Measurements from ENCODE around the gene SPRR1A. TPM values are rescaled to one million over a fixed set of nuclear protein-coding genes. Genes with fewer than 3 reads are reported as not detected.

Gene SPRR1A
- not detected for total RNA-seq

- Mint-ChIP-seq H3K4me1 (ENCODE audit: low read depth in 2 of 2) (no peaks in the 10 kb centered on the region), H3K36me3 (no peaks in the 10 kb centered on the region), H3K27me3 (peaks cover 36 to 46% of the 10 kb centered on the region in 2 donors), H3K4me3 (no peak within 1 kb of the TSS), H3K9me3 (peaks cover 4% of the 10 kb centered on the region), H3K27ac (no peak within 1 kb of the TSS)
- ATAC-seq (no peak), DNase-seq (ENCODE audit: low spot score) (no peak)
Measured at GRCh38 chr1:152983743-152984142, at the start of gene SPRR1A. Gene SPRR1A (plus strand): TSS chr1:152984081. CDS start chr1:152985231, 1,150 bp downstream.

- Mint-ChIP-seq H3K4me3 (no peak overlapping the region), H3K27me3 (peaks cover 11 to 18% of the 10 kb centered on the region in 2 donors), H3K4me1 (ENCODE audit: low read depth in 2 of 2) (no peaks in the 10 kb centered on the region), H3K27ac (no peak overlapping the region), H3K9me3 (peaks cover 8% of the 10 kb centered on the region), H3K36me3 (no peaks in the 10 kb centered on the region)
- DNase-seq (ENCODE audit: low spot score) (no peak), ATAC-seq (no peak)
Measured at GRCh38 chr1:152940614-152941013, 43.3 kb upstream of the SPRR1A start.

GRCh38 chr1:152941037-152941711, 42.7 kb upstream of the SPRR1A start:
- Mint-ChIP-seq H3K27ac (no peak overlapping the region), H3K36me3 (no peaks in the 10 kb centered on the region), H3K9me3 (peaks cover 8% of the 10 kb centered on the region), H3K4me3 (no peak overlapping the region), H3K27me3 (peaks cover 11 to 21% of the 10 kb centered on the region in 2 donors), H3K4me1 (ENCODE audit: low read depth in 2 of 2) (no peaks in the 10 kb centered on the region)
- ATAC-seq (peak; percentile 33 to 43), DNase-seq (ENCODE audit: low spot score) (no peak)

GRCh38 chr1:152942161-152942560, 41.7 kb upstream of the SPRR1A start:
- no peak overlapping the region for H3K27ac Mint-ChIP-seq
- H3K9me3 Mint-ChIP-seq, result peaks cover 8% of the 10 kb centered on the region
- H3K4me1 Mint-ChIP-seq (ENCODE audit: low read depth in 2 of 2), result no peaks in the 10 kb centered on the region
- DNase-seq (ENCODE audit: low spot score), result no peak
- no peak overlapping the region for H3K4me3 Mint-ChIP-seq
- H3K36me3 Mint-ChIP-seq, result no peaks in the 10 kb centered on the region
- no peak for ATAC-seq
- peaks cover 11 to 19% of the 10 kb centered on the region in 2 donors for H3K27me3 Mint-ChIP-seq

GRCh38 chr1:152946248-152946647, 37.6 kb upstream of the SPRR1A start:
- no peak for DNase-seq (ENCODE audit: low spot score)
- ATAC-seq, result no peak
- H3K4me1 Mint-ChIP-seq (ENCODE audit: low read depth in 2 of 2), result no peaks in the 10 kb centered on the region
- no peaks in the 10 kb centered on the region for H3K36me3 Mint-ChIP-seq
- H3K27ac Mint-ChIP-seq, result no peak overlapping the region
- no peaks in the 10 kb centered on the region for H3K9me3 Mint-ChIP-seq
- H3K27me3 Mint-ChIP-seq, result peaks cover 8 to 17% of the 10 kb centered on the region in 2 donors
- H3K4me3 Mint-ChIP-seq, result no peak overlapping the region

- Mint-ChIP-seq H3K36me3 (no peaks in the 10 kb centered on the region), H3K27ac (no peak within 1 kb of the TSS), H3K9me3 (no peaks in the 10 kb centered on the region), H3K4me1 (ENCODE audit: low read depth in 2 of 2) (no peaks in the 10 kb centered on the region), H3K27me3 (peaks cover 8 to 17% of the 10 kb centered on the region in 2 donors), H3K4me3 (no peak within 1 kb of the TSS)
- DNase-seq (ENCODE audit: low spot score) (no peak), ATAC-seq (no peak)
Measured at GRCh38 chr1:152946651-152947256, 37.1 kb upstream of the SPRR1A start, which contains the start of gene SPRR5. Gene SPRR5 (plus strand): TSS chr1:152947206. CDS start chr1:152948555, 1,349 bp downstream.

- H3K4me1 Mint-ChIP-seq (ENCODE audit: low read depth in 2 of 2), result no peaks in the 10 kb centered on the region
- H3K27me3 Mint-ChIP-seq, result peaks cover 17% of the 10 kb centered on the region in 2 donors
- ATAC-seq (no peak), DNase-seq (ENCODE audit: low spot score) (no peak)
- no peaks in the 10 kb centered on the region for H3K9me3 Mint-ChIP-seq
- no peak overlapping the region for H3K27ac Mint-ChIP-seq
- H3K4me3 Mint-ChIP-seq, result no peak overlapping the region
- no peaks in the 10 kb centered on the region for H3K36me3 Mint-ChIP-seq
Measured at GRCh38 chr1:152951711-152952110, 32.2 kb upstream of the SPRR1A start.

- Mint-ChIP-seq H3K9me3 (no peaks in the 10 kb centered on the region), H3K4me1 (ENCODE audit: low read depth in 2 of 2) (no peaks in the 10 kb centered on the region), H3K27me3 (peaks cover 10 to 17% of the 10 kb centered on the region in 2 donors), H3K4me3 (no peak overlapping the region), H3K27ac (no peak overlapping the region), H3K36me3 (no peaks in the 10 kb centered on the region)
- DNase-seq (ENCODE audit: low spot score) (no peak), ATAC-seq (no peak)
Measured at GRCh38 chr1:152953761-152954160, 30.1 kb upstream of the SPRR1A start.

- DNase-seq (ENCODE audit: low spot score) (no peak), ATAC-seq (no peak)
- no peak overlapping the region for H3K27ac Mint-ChIP-seq
- H3K4me1 Mint-ChIP-seq (ENCODE audit: low read depth in 2 of 2), result no peaks in the 10 kb centered on the region
- H3K27me3 Mint-ChIP-seq, result peaks cover 10 to 17% of the 10 kb centered on the region in 2 donors
- H3K4me3 Mint-ChIP-seq, result no peak overlapping the region
- H3K9me3 Mint-ChIP-seq, result no peaks in the 10 kb centered on the region
- no peaks in the 10 kb centered on the region for H3K36me3 Mint-ChIP-seq
Measured at GRCh38 chr1:152954436-152954835, 29.4 kb upstream of the SPRR1A start.

- no peak for ATAC-seq
- H3K9me3 Mint-ChIP-seq, result no peaks in the 10 kb centered on the region
- H3K4me1 Mint-ChIP-seq (ENCODE audit: low read depth in 2 of 2), result no peaks in the 10 kb centered on the region
- H3K27me3 Mint-ChIP-seq, result peaks cover 8 to 9% of the 10 kb centered on the region in 2 donors
- H3K27ac Mint-ChIP-seq, result no peak overlapping the region
- H3K36me3 Mint-ChIP-seq, result no peaks in the 10 kb centered on the region
- DNase-seq (ENCODE audit: low spot score), result no peak
- no peak overlapping the region for H3K4me3 Mint-ChIP-seq
Measured at GRCh38 chr1:152957561-152957960, 26.3 kb upstream of the SPRR1A start.

GRCh38 chr1:152959273-152959672, 24.6 kb upstream of the SPRR1A start:
- ATAC-seq, result no peak

GRCh38 chr1:152959801-152960451, 24.0 kb upstream of the SPRR1A start:
- H3K9me3 Mint-ChIP-seq, result no peaks in the 10 kb centered on the region
- no peak overlapping the region for H3K27ac Mint-ChIP-seq
- H3K4me3 Mint-ChIP-seq, result no peak overlapping the region
- DNase-seq (ENCODE audit: low spot score) (no peak), ATAC-seq (peak in 1 of 2 donors; percentile 32)
- H3K27me3 Mint-ChIP-seq, result peaks cover 8 to 13% of the 10 kb centered on the region in 2 donors
- H3K36me3 Mint-ChIP-seq, result no peaks in the 10 kb centered on the region
- H3K4me1 Mint-ChIP-seq (ENCODE audit: low read depth in 2 of 2), result no peaks in the 10 kb centered on the region

More at GRCh38 chr1:152959273-152959672, 24.6 kb upstream of the SPRR1A start:
- H3K27ac Mint-ChIP-seq, result no peak overlapping the region
- H3K9me3 Mint-ChIP-seq, result no peaks in the 10 kb centered on the region
- no peaks in the 10 kb centered on the region for H3K36me3 Mint-ChIP-seq
- peaks cover 7 to 8% of the 10 kb centered on the region in 2 donors for H3K27me3 Mint-ChIP-seq
- no peak for DNase-seq (ENCODE audit: low spot score)
- no peaks in the 10 kb centered on the region for H3K4me1 Mint-ChIP-seq (ENCODE audit: low read depth in 2 of 2)
- H3K4me3 Mint-ChIP-seq, result no peak overlapping the region

- H3K9me3 Mint-ChIP-seq, result no peaks in the 10 kb centered on the region
- no peak overlapping the region for H3K27ac Mint-ChIP-seq
- H3K27me3 Mint-ChIP-seq, result peaks cover 10 to 19% of the 10 kb centered on the region in 2 donors
- ATAC-seq, result no peak
- no peaks in the 10 kb centered on the region for H3K4me1 Mint-ChIP-seq (ENCODE audit: low read depth in 2 of 2)
- H3K36me3 Mint-ChIP-seq, result no peaks in the 10 kb centered on the region
- DNase-seq (ENCODE audit: low spot score), result no peak
- no peak overlapping the region for H3K4me3 Mint-ChIP-seq
Measured at GRCh38 chr1:152960452-152961044, 23.3 kb upstream of the SPRR1A start.

Data from natural killer cell treated with Interleukin-12 subunit alpha and Interleukin-12 subunit beta and Interleukin-15 and Interleukin-18, amount 100 ng/mL, for 72 hours (primary cell).